Activated CD8-positive, alpha-beta T cell treated with anti-CD3 and anti-CD28 coated beads, Interleukin-2, amount 10 ng/mL, durations not matched to agents 7 days and 5 days (primary cell): Measurements from ENCODE around the gene GPRIN3. TPM values are rescaled to one million over a fixed set of nuclear protein-coding genes. Genes with fewer than 3 reads are reported as not detected.

ENCODE experiments used
- ATAC-seq: fragments of 150-1000 bp; cut with Tn5 transposase; one replicate; pipeline ENCODE4 v1.10.0; 2021; ENCODE audit warnings: moderate library complexity
- CTCF ChIA-PET: fragments of 350-600 bp; sonication (Branson Sonifier 250); formaldehyde crosslinking; loops from one replicate; lab custom pipeline; 2021; ENCODE audit warnings: antibody characterized with exemption; lab: Charles Lee
- POLR2A ChIA-PET: fragments of 350-600 bp; sonication (Branson Sonifier 250); formaldehyde crosslinking; loops from one replicate; lab custom pipeline; 2021; ENCODE audit warnings: antibody characterized with exemption; lab: Charles Lee
- DNase-seq: peaks from one replicate; pipeline ENCODE4 v3.0.0-alpha.2; 2020
- H3K27ac Mint-ChIP-seq: one replicate; pipeline ENCODE4 v1.8.0; 2021; ENCODE audit warnings: mild to moderate bottlenecking, mixed read lengths
- H3K27me3 Mint-ChIP-seq: one replicate; pipeline ENCODE4 v1.8.0; 2021; ENCODE audit warnings: low read depth, mixed read lengths
- H3K36me3 Mint-ChIP-seq: one replicate; pipeline ENCODE4 v1.8.0; 2021; ENCODE audit warnings: low read depth, mixed read lengths
- H3K4me1 Mint-ChIP-seq: one replicate; pipeline ENCODE4 v1.8.0; 2021; ENCODE audit warnings: low read depth, mixed read lengths
- H3K4me3 Mint-ChIP-seq: one replicate; pipeline ENCODE4 v1.8.0; 2021; ENCODE audit warnings: mild to moderate bottlenecking, mixed read lengths
- H3K9me3 Mint-ChIP-seq: one replicate; pipeline ENCODE4 v1.8.0; 2022; ENCODE audit warnings: mixed read lengths; ENCODE audit not compliant: insufficient read depth
- total RNA-seq, 2 experiments: library from RNA; stranded (reverse); gene quantifications; one replicate each; pipeline ENCODE4 v1.2.3, GENCODE V29; 2021

The GPRIN3 gene
- total RNA-seq, 2 experiments from 2014 or later = 40.6 to 40.8 TPM

DNA sequence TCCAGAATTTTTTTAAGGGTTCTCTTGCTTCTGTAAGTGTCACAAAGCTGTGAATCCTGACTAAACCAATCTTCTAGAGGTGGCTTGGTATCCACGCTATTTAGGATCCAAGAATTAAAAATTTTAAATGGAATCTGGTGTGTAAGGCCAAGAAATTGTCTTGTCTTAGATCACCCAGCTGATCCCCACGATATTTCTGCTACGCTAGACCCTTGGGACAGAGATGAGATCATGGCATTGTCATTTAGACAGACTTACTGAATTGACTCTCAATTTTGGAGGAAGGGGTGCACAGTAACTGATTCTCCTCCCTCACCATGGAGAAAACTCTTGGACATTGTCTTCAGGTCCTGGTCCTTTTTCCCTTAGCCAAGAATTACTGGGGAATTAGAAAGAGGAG is 5.7 kb downstream of the GPRIN3 start:
- H3K4me3 Mint-ChIP-seq = peak overlapping the region; percentile 69
- DNase-seq (no peak), ATAC-seq (no peak)
- ChIA-PET POLR2A (interaction anchor here (2.5 to 5.1 kb wide), 3 partner anchors 8 to 18 kb away, joined by 8 to 41 read pairs (median 9); no protein-coding TSS in a partner anchor), CTCF (interaction anchor here (1.4 to 3.7 kb wide), 4 partner anchors 8 to 75 kb away, joined by 3 to 22 read pairs (median 10); no protein-coding TSS in a partner anchor)
- H3K27me3 Mint-ChIP-seq = no peaks in the 10 kb centered on the region
- H3K4me1 Mint-ChIP-seq = peaks cover 80% of the 10 kb centered on the region
- H3K27ac Mint-ChIP-seq = peak overlapping the region; percentile 85
- H3K9me3 Mint-ChIP-seq = no peaks in the 10 kb centered on the region
- peaks cover 63% of the 10 kb centered on the region for H3K36me3 Mint-ChIP-seq

DNA sequence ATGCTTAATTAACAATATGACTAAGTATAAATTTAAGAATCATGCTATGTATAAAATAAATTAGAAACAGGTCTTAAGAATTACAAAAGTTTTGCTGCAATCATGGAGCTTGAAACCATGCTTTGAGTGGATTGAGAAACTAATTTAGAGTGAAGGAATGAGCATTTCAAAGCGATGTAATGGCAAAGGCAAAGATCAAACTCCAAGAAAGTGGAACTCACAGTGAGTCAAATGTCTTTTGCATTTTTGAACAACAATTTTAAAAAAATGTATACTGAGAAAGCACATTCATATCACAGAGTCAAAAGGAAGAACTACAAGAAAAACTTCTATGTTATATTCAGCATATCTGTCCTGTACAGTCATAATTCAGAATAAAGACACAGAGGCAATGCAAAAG is 6.6 kb downstream of the GPRIN3 start:
- peaks cover 58% of the 10 kb centered on the region for H3K36me3 Mint-ChIP-seq
- no peak for ATAC-seq
- H3K27me3 Mint-ChIP-seq = no peaks in the 10 kb centered on the region
- ChIA-PET CTCF (interaction anchor here (0.8 to 3.8 kb wide), 10 partner anchors 10 to 134 kb away, joined by 3 to 22 read pairs (median 8); no protein-coding TSS in a partner anchor), POLR2A (interaction anchor here (2.4 to 3.9 kb wide), 3 partner anchors 11 to 17 kb away, joined by 9 to 26 read pairs (median 21); no protein-coding TSS in a partner anchor)
- H3K9me3 Mint-ChIP-seq = no peaks in the 10 kb centered on the region
- peak overlapping the region; percentile 85 for H3K27ac Mint-ChIP-seq
- H3K4me1 Mint-ChIP-seq = peaks cover 87% of the 10 kb centered on the region
- DNase-seq = no peak
- peak overlapping the region; percentile 69 for H3K4me3 Mint-ChIP-seq

DNA sequence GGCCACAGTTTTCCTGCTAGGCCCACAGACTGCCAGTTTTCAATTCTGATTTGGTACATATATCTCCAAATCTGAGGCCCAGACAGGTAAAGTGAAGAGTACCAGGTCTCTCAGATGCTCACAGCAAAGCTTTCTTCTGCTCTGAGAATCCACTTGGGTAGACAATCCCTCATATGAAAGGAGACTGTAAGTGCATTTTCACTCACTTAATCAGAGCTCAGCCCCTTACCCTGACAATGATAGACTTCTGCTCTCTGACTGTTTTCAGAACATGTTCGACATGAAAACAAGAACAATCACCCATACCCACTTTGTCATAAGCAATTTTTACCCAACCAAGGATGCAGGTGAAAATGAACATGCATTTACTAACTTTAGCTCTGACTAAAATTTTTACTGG is 7.1 kb downstream of the GPRIN3 start:
- H3K4me3 Mint-ChIP-seq = peak overlapping the region; percentile 85
- no peaks in the 10 kb centered on the region for H3K27me3 Mint-ChIP-seq
- peaks cover 53% of the 10 kb centered on the region for H3K36me3 Mint-ChIP-seq
- peaks cover 87% of the 10 kb centered on the region for H3K4me1 Mint-ChIP-seq
- ChIA-PET POLR2A (interaction anchor here (2.4 to 3.9 kb wide), 4 partner anchors 8 to 17 kb away, joined by 9 to 26 read pairs (median 23); partner anchors contain the start of gene GPRIN3), CTCF (interaction anchor here (0.8 to 3.8 kb wide), 12 partner anchors 8 to 135 kb away, joined by 3 to 22 read pairs (median 8); partner anchors contain the start of gene GPRIN3)
- ATAC-seq = no peak
- no peaks in the 10 kb centered on the region for H3K9me3 Mint-ChIP-seq
- H3K27ac Mint-ChIP-seq = peak overlapping the region; percentile 99
- no peak for DNase-seq

DNA sequence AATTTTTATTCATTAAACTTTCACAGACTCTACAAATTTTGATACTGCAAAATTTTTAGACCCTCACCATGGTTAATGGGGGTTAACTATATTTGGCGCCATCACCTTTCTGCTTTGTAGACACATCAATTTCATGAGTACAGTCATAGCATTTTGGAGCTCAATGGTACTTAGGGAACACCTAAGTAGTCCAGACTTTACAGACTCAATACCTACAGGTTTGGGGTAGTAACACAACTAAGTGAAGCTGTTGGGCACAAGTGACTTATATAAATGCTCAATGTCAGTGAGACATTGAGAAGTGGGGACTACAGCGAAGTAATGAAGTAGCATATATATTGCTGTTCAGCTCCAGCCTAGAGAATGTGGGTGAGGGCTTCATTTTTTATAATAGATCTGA is 7.5 kb downstream of the GPRIN3 start:
- ChIA-PET CTCF (interaction anchor here (0.8 to 3.8 kb wide), 13 partner anchors 8 to 135 kb away, joined by 3 to 22 read pairs (median 6); partner anchors contain the start of gene GPRIN3), POLR2A (interaction anchor here (2.4 to 3.9 kb wide), 4 partner anchors 8 to 18 kb away, joined by 9 to 26 read pairs (median 23); partner anchors contain the start of gene GPRIN3)
- Mint-ChIP-seq H3K36me3 (peaks cover 53% of the 10 kb centered on the region), H3K4me1 (peaks cover 87% of the 10 kb centered on the region), H3K27me3 (no peaks in the 10 kb centered on the region), H3K9me3 (no peaks in the 10 kb centered on the region), H3K4me3 (peak overlapping the region; percentile 85), H3K27ac (peak overlapping the region; percentile 99)
- no peak for ATAC-seq
- no peak for DNase-seq

DNA sequence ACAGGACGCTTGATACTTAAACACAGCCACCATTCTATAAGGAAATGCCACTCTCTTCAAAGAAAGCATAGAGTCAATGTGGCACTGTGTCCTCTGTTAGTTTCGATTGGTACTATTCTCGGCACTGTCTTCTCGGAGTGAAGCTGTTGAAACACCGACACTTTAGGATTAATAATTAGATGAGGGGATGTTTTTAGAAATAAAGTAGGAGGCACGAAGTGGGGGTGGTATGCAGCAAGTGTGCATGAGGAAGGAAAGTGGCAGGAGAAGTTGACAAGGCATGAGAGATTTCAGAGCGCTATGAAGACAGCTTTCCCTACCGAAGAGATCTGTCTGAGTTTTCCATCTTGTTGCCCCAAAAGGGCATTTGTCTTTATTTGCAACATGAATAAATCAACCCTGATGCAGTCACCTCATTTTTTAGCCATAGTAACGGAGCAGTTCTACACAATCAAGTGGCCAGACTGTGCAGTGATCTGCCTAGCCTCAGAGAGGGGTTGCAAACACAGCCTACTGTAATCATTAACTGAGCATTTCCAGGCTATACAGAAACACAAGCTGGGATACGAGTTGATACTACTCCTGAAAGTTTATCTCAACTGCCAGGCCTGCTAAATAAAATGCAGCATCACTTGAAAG is 8.3 kb downstream of the GPRIN3 start:
- Mint-ChIP-seq H3K27me3 (no peaks in the 10 kb centered on the region), H3K4me1 (peaks cover 88% of the 10 kb centered on the region), H3K36me3 (peaks cover 55% of the 10 kb centered on the region), H3K27ac (peak overlapping the region; percentile 99), H3K9me3 (no peaks in the 10 kb centered on the region), H3K4me3 (peak overlapping the region; percentile 85)
- DNase-seq (peak; percentile 45), ATAC-seq (peak; percentile 63)
- ChIA-PET CTCF (interaction anchor here (0.7 to 3.8 kb wide), 19 partner anchors 8 to 136 kb away, joined by 3 to 22 read pairs (median 5); partner anchors contain the start of gene GPRIN3), POLR2A (interaction anchor here (1.0 to 3.9 kb wide), 7 partner anchors 9 to 171 kb away, joined by 3 to 26 read pairs (median 9); partner anchors contain the start of gene GPRIN3)

DNA sequence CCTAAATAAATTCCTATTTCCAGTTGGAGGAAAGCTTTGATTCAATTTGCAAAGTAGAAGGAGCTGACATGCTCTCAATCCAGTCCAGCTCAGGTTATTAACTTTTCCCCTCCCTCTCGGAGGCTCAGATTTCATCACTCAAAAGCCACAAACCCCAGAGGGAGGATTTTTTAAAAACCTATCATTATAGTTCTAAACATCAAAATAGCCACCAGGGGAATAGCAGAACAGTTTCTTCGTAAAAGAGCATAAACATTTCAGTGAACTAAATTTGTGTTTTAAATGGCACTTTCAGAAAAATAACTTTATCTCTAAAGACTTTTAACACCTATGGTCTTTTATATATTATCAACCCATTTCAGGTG is 8.8 kb downstream of the GPRIN3 start:
- ChIA-PET CTCF (interaction anchor here (0.8 to 3.8 kb wide), 18 partner anchors 9 to 137 kb away, joined by 3 to 22 read pairs (median 4); partner anchors contain the start of gene GPRIN3), POLR2A (interaction anchor here (1.0 to 3.9 kb wide), 8 partner anchors 9 to 171 kb away, joined by 3 to 26 read pairs (median 8); partner anchors contain the start of gene GPRIN3)
- peaks cover 89% of the 10 kb centered on the region for H3K4me1 Mint-ChIP-seq
- H3K36me3 Mint-ChIP-seq = peaks cover 54% of the 10 kb centered on the region
- no peaks in the 10 kb centered on the region for H3K9me3 Mint-ChIP-seq
- ATAC-seq (peak; percentile 34), DNase-seq (peak; percentile 59)
- H3K27ac Mint-ChIP-seq = peak overlapping the region; percentile 99
- H3K4me3 Mint-ChIP-seq = peak overlapping the region; percentile 85
- H3K27me3 Mint-ChIP-seq = no peaks in the 10 kb centered on the region

DNA sequence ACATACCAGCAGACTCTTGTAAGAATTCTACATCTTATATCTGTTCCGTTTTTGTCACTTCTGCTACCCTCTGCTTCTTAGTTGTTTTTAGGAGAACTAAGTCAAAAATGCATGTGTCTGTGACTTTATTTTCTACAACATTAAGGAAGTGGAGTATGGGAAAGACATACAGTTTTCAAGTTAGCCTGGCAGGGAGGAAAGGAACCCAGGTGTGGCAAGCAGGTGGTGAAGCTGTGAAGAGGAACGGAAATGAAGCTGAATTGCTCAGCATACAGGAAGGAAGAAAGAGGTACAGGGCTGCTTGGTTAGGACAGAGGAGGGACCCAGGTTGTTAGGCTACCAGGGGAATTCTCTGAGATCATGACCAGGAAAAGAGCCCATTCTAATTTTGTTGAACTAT is 9.4 kb downstream of the GPRIN3 start:
- Mint-ChIP-seq H3K4me3 (peak overlapping the region; percentile 85), H3K27ac (peak overlapping the region; percentile 99), H3K4me1 (peaks cover 91% of the 10 kb centered on the region), H3K36me3 (peaks cover 56% of the 10 kb centered on the region), H3K9me3 (no peaks in the 10 kb centered on the region), H3K27me3 (no peaks in the 10 kb centered on the region)
- CTCF ChIA-PET = interaction anchor here (0.8 to 3.8 kb wide), 10 partner anchors 9 to 72 kb away, joined by 3 to 22 read pairs (median 8); partner anchors contain the start of gene GPRIN3
- peak; percentile 61 for ATAC-seq
- DNase-seq = peak; percentile 66
- POLR2A ChIA-PET = interaction anchor here (1.0 to 3.9 kb wide), 7 partner anchors 8 to 172 kb away, joined by 3 to 26 read pairs (median 7); partner anchors contain the start of gene GPRIN3

DNA sequence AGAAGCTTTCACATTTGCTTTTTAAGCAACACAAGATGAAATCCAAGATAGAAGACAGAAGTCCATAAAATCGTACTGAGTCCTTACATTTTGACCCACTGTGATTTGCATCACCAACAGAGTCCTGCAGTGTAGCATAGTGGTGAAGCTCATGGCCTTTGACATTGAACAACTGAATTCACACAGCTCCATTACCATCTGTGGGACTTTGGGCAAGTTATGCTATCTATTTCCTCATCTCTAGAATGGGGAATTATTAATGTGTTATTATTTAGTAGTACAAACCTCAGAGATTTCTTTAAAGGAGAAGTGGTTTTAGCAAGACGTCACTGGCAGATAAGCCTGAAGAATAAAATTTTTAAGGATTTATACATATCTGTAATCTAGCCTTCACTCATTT is 10.7 kb downstream of the GPRIN3 start:
- ChIA-PET CTCF (interaction anchor here (0.7 kb wide), 1 partner anchor 42 kb away, joined by 3 read pairs; no protein-coding TSS in a partner anchor), POLR2A (interaction anchor here (1.2 to 1.8 kb wide), 2 partner anchors 9 to 20 kb away, joined by 6 read pairs; no protein-coding TSS in a partner anchor)
- peaks cover 4% of the 10 kb centered on the region for H3K9me3 Mint-ChIP-seq
- peaks cover 89% of the 10 kb centered on the region for H3K4me1 Mint-ChIP-seq
- no peak for ATAC-seq
- H3K27me3 Mint-ChIP-seq = no peaks in the 10 kb centered on the region
- H3K27ac Mint-ChIP-seq = peak overlapping the region; percentile 79
- H3K4me3 Mint-ChIP-seq = peak overlapping the region; percentile 46
- no peak for DNase-seq
- peaks cover 55% of the 10 kb centered on the region for H3K36me3 Mint-ChIP-seq

DNA sequence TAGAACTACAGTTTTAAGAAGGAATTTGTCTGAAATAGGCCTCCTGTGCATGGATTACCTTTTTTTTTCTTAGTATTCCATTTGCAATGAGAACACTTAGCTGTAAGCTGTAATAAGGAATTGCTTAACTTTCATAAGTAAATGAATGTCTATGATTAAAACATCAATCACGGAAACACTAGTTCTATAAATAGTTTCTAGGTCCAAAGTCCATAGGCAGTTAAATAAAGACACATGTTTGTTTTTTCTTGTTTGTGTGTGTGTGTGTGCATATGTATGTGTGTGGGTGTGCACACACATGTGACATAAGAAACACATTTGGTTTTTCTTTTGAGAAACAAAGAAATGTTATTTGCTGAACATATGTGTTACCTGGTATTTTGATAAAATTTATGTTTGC is 11.2 kb downstream of the GPRIN3 start:
- POLR2A ChIA-PET = interaction anchor here (1.2 kb wide), 1 partner anchor 9 kb away, joined by 6 read pairs; no protein-coding TSS in a partner anchor
- H3K4me3 Mint-ChIP-seq = peak overlapping the region; percentile 46
- peaks cover 56% of the 10 kb centered on the region for H3K36me3 Mint-ChIP-seq
- CTCF ChIA-PET = interaction anchor here (0.7 kb wide), 1 partner anchor 41 kb away, joined by 3 read pairs; no protein-coding TSS in a partner anchor
- no peak for DNase-seq
- H3K4me1 Mint-ChIP-seq = peaks cover 89% of the 10 kb centered on the region
- H3K27ac Mint-ChIP-seq = peak overlapping the region; percentile 79
- no peak for ATAC-seq
- H3K9me3 Mint-ChIP-seq = peaks cover 4% of the 10 kb centered on the region
- no peaks in the 10 kb centered on the region for H3K27me3 Mint-ChIP-seq

DNA sequence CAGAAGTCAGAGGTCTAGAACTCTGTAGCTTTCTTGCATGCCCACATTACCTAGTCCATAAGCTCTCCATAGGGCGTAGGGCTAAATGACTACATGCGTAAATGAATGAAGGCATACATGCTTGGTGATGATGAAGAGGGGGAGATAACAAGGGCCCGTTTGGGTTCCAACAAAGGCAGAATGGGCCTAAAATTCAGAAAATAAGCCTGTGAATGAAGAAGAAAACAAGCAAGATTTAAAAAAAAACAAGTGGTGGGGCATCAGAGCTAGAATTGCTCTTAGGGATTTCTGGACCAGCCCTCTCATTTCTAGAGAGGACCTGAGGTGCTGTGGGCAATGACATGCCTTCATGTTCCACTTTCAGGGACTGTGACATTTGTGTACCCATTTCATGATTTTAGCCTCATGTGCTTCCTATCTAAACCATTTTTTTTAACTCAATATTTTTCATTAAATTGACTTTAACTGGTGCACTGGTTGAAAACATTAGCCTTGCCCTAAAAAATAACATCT is 12.1 kb downstream of the GPRIN3 start:
- peak overlapping the region; percentile 96 for H3K27ac Mint-ChIP-seq
- H3K4me1 Mint-ChIP-seq = peaks cover 90% of the 10 kb centered on the region
- no peaks in the 10 kb centered on the region for H3K27me3 Mint-ChIP-seq
- peaks cover 4% of the 10 kb centered on the region for H3K9me3 Mint-ChIP-seq
- peaks cover 58% of the 10 kb centered on the region for H3K36me3 Mint-ChIP-seq
- DNase-seq (no peak), ATAC-seq (no peak)
- CTCF ChIA-PET = interaction anchor here (1.2 to 2.9 kb wide), 8 partner anchors 11 to 69 kb away, joined by 4 to 14 read pairs (median 7); no protein-coding TSS in a partner anchor
- POLR2A ChIA-PET = interaction anchor here (1.2 to 3.5 kb wide), 4 partner anchors 9 to 24 kb away, joined by 3 to 41 read pairs (median 18); partner anchors contain the start of gene GPRIN3
- H3K4me3 Mint-ChIP-seq = peak overlapping the region; percentile 60
